Ovary (tissue), 3 donors: Measurements from ENCODE around the gene MYOM1.

Experiments
- EP300 ChIP-seq: sonication (generic); formaldehyde crosslinking; IDR thresholded peaks from one replicate; pipeline ENCODE4 v1.6.1; 2017; ENCODE audit warnings: antibody characterized with exemption
- TF ChIP-seq, protein P1 (sequence below), 3 donors: fragments of 450-650 bp in 2 of 3; fragments of 200-600 bp in 1 of 3; IDR thresholded peaks; one replicate each; pipeline versions ENCODE4 v1.5.1 to v1.8.0; 2016 to 2022; ENCODE audit warnings: antibody characterized with exemption in 3 of 3, mild to moderate bottlenecking in 1 of 3
- donor health status: DM: no; HTN: no; CAD: no.

DNA sequence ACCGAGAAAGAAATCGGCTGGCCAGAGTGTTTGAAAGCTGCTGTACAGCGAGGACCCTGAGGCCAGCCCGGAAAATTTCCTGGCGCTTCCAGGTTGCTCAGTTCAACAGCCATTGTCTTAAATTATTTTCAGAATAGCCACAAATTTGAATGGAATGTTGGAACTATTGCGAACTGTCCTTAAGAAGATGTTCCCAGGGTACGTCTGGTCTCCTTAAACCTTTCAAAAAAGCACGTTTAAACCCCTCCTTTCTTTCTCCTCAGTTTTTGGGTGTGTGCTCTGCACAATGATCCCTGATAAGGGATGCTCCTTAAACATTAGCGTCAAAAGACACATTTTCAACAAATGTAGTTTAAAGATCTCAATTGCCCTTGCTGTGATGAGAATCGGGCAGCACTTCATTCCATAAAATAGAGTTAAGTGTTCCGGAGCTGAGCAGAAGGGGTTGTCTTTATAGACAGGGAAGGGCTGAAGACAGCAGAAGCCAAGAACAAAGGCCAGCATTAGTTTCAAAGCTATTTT lies 192.3 kb downstream of the MYOM1 start:
- TF ChIP-seq, protein P1, sequence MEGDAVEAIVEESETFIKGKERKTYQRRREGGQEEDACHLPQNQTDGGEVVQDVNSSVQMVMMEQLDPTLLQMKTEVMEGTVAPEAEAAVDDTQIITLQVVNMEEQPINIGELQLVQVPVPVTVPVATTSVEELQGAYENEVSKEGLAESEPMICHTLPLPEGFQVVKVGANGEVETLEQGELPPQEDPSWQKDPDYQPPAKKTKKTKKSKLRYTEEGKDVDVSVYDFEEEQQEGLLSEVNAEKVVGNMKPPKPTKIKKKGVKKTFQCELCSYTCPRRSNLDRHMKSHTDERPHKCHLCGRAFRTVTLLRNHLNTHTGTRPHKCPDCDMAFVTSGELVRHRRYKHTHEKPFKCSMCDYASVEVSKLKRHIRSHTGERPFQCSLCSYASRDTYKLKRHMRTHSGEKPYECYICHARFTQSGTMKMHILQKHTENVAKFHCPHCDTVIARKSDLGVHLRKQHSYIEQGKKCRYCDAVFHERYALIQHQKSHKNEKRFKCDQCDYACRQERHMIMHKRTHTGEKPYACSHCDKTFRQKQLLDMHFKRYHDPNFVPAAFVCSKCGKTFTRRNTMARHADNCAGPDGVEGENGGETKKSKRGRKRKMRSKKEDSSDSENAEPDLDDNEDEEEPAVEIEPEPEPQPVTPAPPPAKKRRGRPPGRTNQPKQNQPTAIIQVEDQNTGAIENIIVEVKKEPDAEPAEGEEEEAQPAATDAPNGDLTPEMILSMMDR (IDR thresholded peaks at IDR 0.05): no peak
- TF ChIP-seq EP300: no peak
